GM12878 (cell line): Measurements from ENCODE around the gene LIPK. TPM values are rescaled to one million over a fixed set of nuclear protein-coding genes. Genes with fewer than 3 reads are reported as not detected.
A peak's percentile ranks its signal among the peaks of the same experiment; 100 is the strongest.

Experiments used
- BCL3 ChIP-seq: IDR thresholded peaks from 2 replicates; pipeline ENCODE4 v1.6.1; 2011; ENCODE audit warnings: borderline replicate concordance, low read depth, mild to moderate bottlenecking, moderate library complexity, low read length; ENCODE audit not compliant: insufficient read depth, poor library complexity, severe bottlenecking
- BCLAF1 ChIP-seq: fragments of 450-650 bp; IDR thresholded peaks from 2 replicates; pipeline ENCODE4 v1.6.1; 2017; ENCODE audit warnings: antibody characterized with exemption, mild to moderate bottlenecking, moderate library complexity
- CBFB ChIP-seq: IDR thresholded peaks from 2 replicates; pipeline ENCODE4 v1.6.1; 2016; ENCODE audit warnings: antibody characterized with exemption, low read depth
- CHD1 ChIP-seq: IDR thresholded peaks from 2 replicates; pipeline ENCODE4 v1.6.1; 2012; ENCODE audit warnings: low read depth, low read length, improper control_type of control experiment
- CREM ChIP-seq: IDR thresholded peaks from 2 replicates; pipeline ENCODE4 v1.6.1; 2014; ENCODE audit warnings: antibody characterized with exemption, low read depth
- CUX1 ChIP-seq: IDR thresholded peaks from 2 replicates; pipeline ENCODE4 v1.6.1; 2012; ENCODE audit warnings: improper control_type of control experiment, low read depth, low read length; ENCODE audit not compliant: insufficient replicate concordance
- EGR1 ChIP-seq, 2 experiments: IDR thresholded peaks; 1 replicate in 1 of 2; 2 replicates in 1 of 2; pipeline ENCODE4 v1.6.1; 2011 to 2012; ENCODE audit warnings: low read depth in 2 of 2, low read length in 2 of 2, borderline replicate concordance in 1 of 2, mild to moderate bottlenecking in 1 of 2, moderate library complexity in 1 of 2
- FOXK2 ChIP-seq: fragments of 450-650 bp; IDR thresholded peaks from 2 replicates; pipeline ENCODE4 v1.6.1; 2017; ENCODE audit warnings: mild to moderate bottlenecking, moderate library complexity
- LARP7 ChIP-seq: fragments of 450-650 bp; IDR thresholded peaks from 2 replicates; pipeline ENCODE4 v1.6.1; 2017; ENCODE audit warnings: mild to moderate bottlenecking
- NFIC ChIP-seq: IDR thresholded peaks from 2 replicates; pipeline ENCODE4 v1.6.1; 2012; ENCODE audit warnings: low read depth, mild to moderate bottlenecking, inconsistent platforms, low read length, moderate library complexity
- RAD21 ChIP-seq: IDR thresholded peaks from 2 replicates; pipeline ENCODE4 v1.6.1; 2011; ENCODE audit warnings: mild to moderate bottlenecking, low read depth, low read length, moderate library complexity; ENCODE audit not compliant: insufficient read depth
- RELB ChIP-seq: fragments of 450-650 bp; IDR thresholded peaks from 2 replicates; pipeline ENCODE4 v1.6.1; 2017; ENCODE audit warnings: low read depth, mild to moderate bottlenecking, moderate library complexity
- RFX5 ChIP-seq: IDR thresholded peaks from 2 replicates; pipeline ENCODE4 v1.6.1; 2011; ENCODE audit warnings: low read depth, low read length, improper control_type of control experiment
- STAT3 ChIP-seq: IDR thresholded peaks from 2 replicates; pipeline ENCODE4 v1.6.1; 2011; ENCODE audit warnings: low read depth, low read length, improper control_type of control experiment
- TBL1XR1 ChIP-seq: IDR thresholded peaks from 2 replicates; pipeline ENCODE4 v1.6.1; 2012; ENCODE audit warnings: low read depth, low read length, improper control_type of control experiment
- TCF7 ChIP-seq: IDR thresholded peaks from 2 replicates; pipeline ENCODE4 v1.6.1; 2014; ENCODE audit warnings: antibody characterized with exemption, borderline replicate concordance
- polyA plus RNA-seq, 11 experiments: library from polyadenylated mRNA; depleted of rRNA in 4 of 11; unstranded in 6 of 11; stranded (reverse) in 5 of 11; fragments of >200 nt; fragmentation: Nextera tagmentation in 4 of 11; fragmentation: Illumina TruSeq in 1 of 11; extraction: Ambion mirVana in 4 of 11; extraction: Trizol in 1 of 11; gene quantifications; 1 replicate in 1 of 11; 2 replicates in 10 of 11; pipeline versions ENCODE4 v1.2.1 to v1.2.3, GENCODE V29; 2011 to 2016; ENCODE audit warnings: inconsistent platforms in 2 of 11, missing spikeins in 2 of 11, low read depth in 1 of 11
- total RNA-seq, 4 experiments: library from RNA; depleted of rRNA in 3 of 4; stranded (reverse); fragments of >200 nt in 3 of 4; fragmentation: Illumina TruSeq in 1 of 4; extraction: Trizol in 1 of 4; gene quantifications; 2 replicates each; pipeline versions ENCODE4 v1.2.1 to v1.2.3, GENCODE V29; 2013 to 2021

The LIPK gene
- total and polyA plus RNA-seq, 10 of the 15 experiments (the other 5 are each of a cell fraction or from before 2014, with no cell fraction given) = not detected

- TF ChIP-seq CBFB = no peak
- TF ChIP-seq NFIC = peak; percentile 56; the same call in 1 of the 2 replicates
- no peak for TF ChIP-seq TBL1XR1
- no peak for TF ChIP-seq STAT3
- no peak; the same call in 1 of the 2 replicates for TF ChIP-seq RELB
- no peak for TF ChIP-seq LARP7
- TF ChIP-seq TCF7 = 0 out of 2 replicates have a peak, but pooled peaks have one; percentile 34
- no peak for TF ChIP-seq RFX5
- TF ChIP-seq FOXK2 = no peak
- TF ChIP-seq BCLAF1 = no peak
- peak; percentile 39; the same call in 1 of the 2 replicates for TF ChIP-seq CREM
- TF ChIP-seq RAD21 = no peak
- no peak for TF ChIP-seq CHD1
- TF ChIP-seq BCL3 = peak; percentile 20
- no peak for TF ChIP-seq CUX1
- no peak for TF ChIP-seq EGR1 (IDR thresholded peaks at IDR 0.05; ENCODE audit: borderline replicate concordance in 1 of 2, low read depth in 2 of 2, low read length in 2 of 2)
Measured at GRCh38 chr10:88755753-88756152, 49.7 kb downstream of the LIPK start (continued).
